ENCODE measurements around the gene KCND2. TPM values are rescaled to one million over a fixed set of nuclear protein-coding genes. Genes with fewer than 3 reads are reported as not detected.

The KCND2 gene
- total RNA-seq, 2 experiments from 2014 or later, result not detected

DNA sequence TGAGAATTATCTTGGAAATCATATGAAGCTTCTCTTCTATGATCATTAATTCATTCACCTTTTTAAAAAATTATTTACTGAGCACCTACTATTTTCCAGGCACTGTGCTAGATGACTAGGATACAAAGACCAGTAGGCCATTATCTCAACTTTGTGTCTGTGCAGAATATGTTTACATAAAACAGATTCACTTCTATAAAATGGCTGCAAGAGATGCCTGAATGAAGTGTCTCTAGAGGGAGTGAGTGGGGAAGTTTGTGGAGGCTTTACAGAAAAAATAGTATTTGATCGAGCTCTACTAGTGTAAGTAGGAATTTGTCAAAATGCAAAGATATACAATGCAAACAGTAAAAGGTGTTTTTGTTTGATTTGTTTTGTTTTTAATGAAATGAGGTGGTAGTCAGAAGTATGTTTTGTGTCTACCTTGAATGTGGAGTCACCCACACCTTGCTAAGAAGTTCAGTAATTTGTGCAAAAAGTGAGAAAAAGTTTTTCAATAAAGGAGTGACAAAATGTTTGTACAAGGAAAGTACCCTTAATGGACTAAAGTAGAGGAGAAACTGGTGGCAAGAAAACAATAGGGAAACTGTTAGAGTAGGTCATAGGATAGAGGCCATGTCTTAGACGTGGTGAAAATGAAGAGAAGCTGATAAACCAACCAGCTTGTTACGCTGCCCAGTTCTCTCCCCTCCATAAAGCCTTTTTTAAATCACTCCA is 125.5 kb downstream of the KCND2 start:
- Mint-ChIP-seq H3K27me3 (ENCODE audit: low read depth) (no peaks in the 10 kb centered on the region), H3K27ac (no peak overlapping the region), H3K4me1 (ENCODE audit: low read depth) (peaks cover 2% of the 10 kb centered on the region), H3K36me3 (ENCODE audit: low read depth) (no peaks in the 10 kb centered on the region), H3K4me3 (no peak overlapping the region), H3K9me3 (peaks cover 4% of the 10 kb centered on the region)
- intact Hi-C loops (cut with micrococcal nuclease), result no loop called here
- no peak for DNase-seq
- CTCF ChIA-PET, result no interaction called here

DNA sequence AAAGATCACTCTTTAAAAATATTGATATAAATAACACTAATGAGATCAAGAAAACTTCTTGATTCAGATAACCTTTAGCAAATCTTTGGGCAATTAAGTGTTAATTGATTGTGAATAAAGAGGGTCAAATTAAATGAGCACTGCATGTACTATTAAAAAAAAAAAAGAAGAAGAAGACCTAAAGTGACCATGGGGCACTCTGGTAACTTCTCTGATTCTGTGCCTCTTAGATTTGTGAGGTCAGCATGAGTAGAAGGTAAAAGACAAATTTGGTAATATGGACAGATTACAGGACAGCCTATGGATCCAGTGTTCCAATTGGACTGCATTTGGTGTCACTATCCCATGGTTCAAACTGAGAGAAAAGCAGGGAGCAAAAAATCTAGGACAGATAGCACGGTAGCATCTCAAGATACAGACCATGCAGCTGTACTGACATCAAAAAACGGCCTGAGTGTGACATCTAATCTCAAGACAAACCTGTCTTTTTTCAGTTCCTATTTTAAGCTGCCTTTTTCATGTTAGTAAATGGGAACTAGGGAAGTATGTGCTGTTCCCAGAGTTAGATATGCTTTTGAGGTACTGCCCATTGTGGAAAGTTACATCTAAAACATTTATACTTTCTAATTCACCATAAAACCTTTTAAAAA is 128.0 kb downstream of the KCND2 start:
- intact Hi-C loops (cut with micrococcal nuclease), result no loop called here
- Mint-ChIP-seq H3K36me3 (ENCODE audit: low read depth) (no peaks in the 10 kb centered on the region), H3K4me3 (no peak overlapping the region), H3K27me3 (ENCODE audit: low read depth) (no peaks in the 10 kb centered on the region), H3K9me3 (peaks cover 4% of the 10 kb centered on the region), H3K4me1 (ENCODE audit: low read depth) (peaks cover 6% of the 10 kb centered on the region), H3K27ac (no peak overlapping the region)
- DNase-seq, result no peak
- CTCF ChIA-PET, result no interaction called here

- no peak overlapping the region for H3K27ac Mint-ChIP-seq
- peaks cover 4% of the 10 kb centered on the region for H3K9me3 Mint-ChIP-seq
- CTCF ChIA-PET, result no interaction called here
- H3K4me1 Mint-ChIP-seq (ENCODE audit: low read depth), result peaks cover 6% of the 10 kb centered on the region
- intact Hi-C loops (cut with micrococcal nuclease), result no loop called here
- DNase-seq, result no peak
- no peaks in the 10 kb centered on the region for H3K36me3 Mint-ChIP-seq (ENCODE audit: low read depth)
- H3K27me3 Mint-ChIP-seq (ENCODE audit: low read depth), result no peaks in the 10 kb centered on the region
- H3K4me3 Mint-ChIP-seq, result no peak overlapping the region
These were observed 129.2 kb downstream of the KCND2 start for GRCh38 chr7:120402079-120402767.

GRCh38 chr7:120402801-120403200 is 129.8 kb downstream of the KCND2 start:
- no peak for DNase-seq
- Mint-ChIP-seq H3K9me3 (peaks cover 4% of the 10 kb centered on the region), H3K4me3 (no peak overlapping the region), H3K27me3 (ENCODE audit: low read depth) (no peaks in the 10 kb centered on the region), H3K36me3 (ENCODE audit: low read depth) (no peaks in the 10 kb centered on the region), H3K27ac (no peak overlapping the region), H3K4me1 (ENCODE audit: low read depth) (peaks cover 6% of the 10 kb centered on the region)
- CTCF ChIA-PET, result no interaction called here
- intact Hi-C loops (cut with micrococcal nuclease), result no loop called here

DNA sequence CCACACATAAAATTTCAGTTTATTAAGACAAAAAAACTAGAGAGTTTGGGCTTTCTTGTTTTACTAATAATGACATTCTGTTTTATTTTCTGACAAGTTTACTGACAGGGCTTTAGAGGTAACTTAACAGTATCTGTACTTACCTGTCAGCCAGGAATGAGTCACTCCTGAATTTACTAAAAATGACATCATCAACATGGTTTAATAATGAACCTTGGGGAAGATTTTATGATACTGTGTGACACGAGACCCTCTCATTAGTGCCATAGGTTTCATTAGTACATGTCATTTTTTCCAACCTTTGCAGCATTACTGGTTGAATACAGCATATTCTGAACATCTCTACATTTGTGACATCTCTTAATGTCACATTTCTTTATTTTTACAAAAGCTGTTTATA is 131.1 kb downstream of the KCND2 start:
- intact Hi-C loops (cut with micrococcal nuclease), result no loop called here

GRCh38 chr7:120405652-120406051 is 132.7 kb downstream of the KCND2 start:
- Mint-ChIP-seq H3K4me1 (ENCODE audit: low read depth) (peaks cover 6% of the 10 kb centered on the region), H3K27me3 (ENCODE audit: low read depth) (no peaks in the 10 kb centered on the region), H3K27ac (no peak overlapping the region), H3K4me3 (no peak overlapping the region), H3K36me3 (ENCODE audit: low read depth) (no peaks in the 10 kb centered on the region), H3K9me3 (peaks cover 4% of the 10 kb centered on the region)
- DNase-seq, result no peak
- CTCF ChIA-PET, result no interaction called here
- intact Hi-C loops (cut with micrococcal nuclease), result no loop called here

More for the DNA sequence above, 131.1 kb downstream of the KCND2 start:
- H3K36me3 Mint-ChIP-seq (ENCODE audit: low read depth), result no peaks in the 10 kb centered on the region
- no peaks in the 10 kb centered on the region for H3K27me3 Mint-ChIP-seq (ENCODE audit: low read depth)
- peaks cover 4% of the 10 kb centered on the region for H3K9me3 Mint-ChIP-seq
- CTCF ChIA-PET, result interaction anchor here (0.6 kb wide), 1 partner anchor 73 kb away, joined by 3 read pairs; no protein-coding TSS in a partner anchor
- peaks cover 6% of the 10 kb centered on the region for H3K4me1 Mint-ChIP-seq (ENCODE audit: low read depth)
- no peak overlapping the region for H3K4me3 Mint-ChIP-seq
- no peak overlapping the region for H3K27ac Mint-ChIP-seq
- DNase-seq, result no peak

- CTCF ChIA-PET, result no interaction called here
- Mint-ChIP-seq H3K36me3 (ENCODE audit: low read depth) (no peaks in the 10 kb centered on the region), H3K4me3 (no peak overlapping the region), H3K4me1 (ENCODE audit: low read depth) (peaks cover 4% of the 10 kb centered on the region), H3K9me3 (peaks cover 1% of the 10 kb centered on the region), H3K27me3 (ENCODE audit: low read depth) (no peaks in the 10 kb centered on the region), H3K27ac (no peak overlapping the region)
- DNase-seq, result no peak
- intact Hi-C loops (cut with micrococcal nuclease), result no loop called here
These were observed 134.0 kb downstream of the KCND2 start for GRCh38 chr7:120407010-120407409.

DNA sequence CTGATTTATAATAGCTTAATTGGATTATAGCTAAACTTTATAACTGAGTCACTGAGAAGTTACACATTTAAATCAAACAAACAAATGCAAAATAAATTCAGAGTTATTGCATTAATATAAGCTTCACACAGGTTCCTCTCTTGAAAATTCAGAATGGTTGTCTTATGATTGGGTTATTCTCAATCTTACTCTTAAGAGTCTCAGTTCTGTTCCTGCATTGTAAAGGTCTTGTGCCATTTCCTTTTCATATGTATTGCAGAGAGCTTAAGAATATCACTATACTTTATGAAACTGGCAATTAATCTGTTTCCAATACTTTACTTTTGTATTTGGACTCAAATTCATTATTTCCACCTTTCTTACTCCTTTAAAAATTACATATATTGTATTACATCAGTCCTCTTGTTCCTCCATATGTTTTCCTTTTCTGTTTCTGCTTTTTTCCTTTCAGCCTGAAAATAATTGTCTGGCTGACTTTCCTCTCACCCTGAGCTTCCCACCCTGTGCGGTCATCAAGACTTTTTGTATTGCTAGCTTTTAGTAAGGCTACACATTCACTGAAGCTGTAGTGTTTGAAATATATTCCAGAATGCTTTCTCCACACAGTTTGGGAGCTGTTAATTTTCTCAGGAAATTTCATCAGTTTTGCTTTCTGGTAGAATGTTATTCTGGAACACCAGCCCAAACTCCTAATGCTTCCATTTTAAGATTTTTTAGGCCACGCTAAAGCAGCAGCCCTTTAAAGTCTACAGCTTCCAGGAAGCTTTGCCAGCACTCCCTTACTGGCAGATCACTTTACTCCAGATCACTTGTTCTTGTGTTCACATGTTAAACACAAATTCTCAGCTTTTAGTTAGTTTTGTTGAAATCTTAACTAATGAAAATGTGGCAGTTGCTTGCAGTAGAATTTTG is 139.4 kb downstream of the KCND2 start:
- CTCF ChIA-PET, result no interaction called here
- DNase-seq, result no peak
- Mint-ChIP-seq H3K27ac (no peak overlapping the region), H3K4me1 (ENCODE audit: low read depth) (no peaks in the 10 kb centered on the region), H3K4me3 (no peak overlapping the region), H3K36me3 (ENCODE audit: low read depth) (no peaks in the 10 kb centered on the region), H3K27me3 (ENCODE audit: low read depth) (no peaks in the 10 kb centered on the region), H3K9me3 (peaks cover 1% of the 10 kb centered on the region)
- intact Hi-C loops (cut with micrococcal nuclease), result no loop called here

DNA sequence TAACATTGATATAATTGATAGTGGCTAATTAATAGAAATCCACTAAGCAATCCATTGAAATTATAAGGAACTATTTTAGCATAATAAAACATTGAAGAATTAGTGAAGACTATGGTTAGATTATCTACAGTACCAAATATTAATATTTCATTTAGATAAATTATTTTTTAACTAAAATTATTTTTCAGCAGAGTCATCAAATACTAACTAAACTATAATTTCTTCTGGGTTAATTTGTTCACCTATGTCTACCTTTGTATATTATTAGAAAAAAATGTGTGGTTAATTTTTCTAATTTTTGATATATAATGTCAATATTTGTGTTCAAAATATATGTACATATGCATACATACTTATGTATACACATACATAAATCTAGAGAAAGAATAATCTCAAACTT is 140.2 kb downstream of the KCND2 start:
- H3K4me3 Mint-ChIP-seq, result no peak overlapping the region
- no peak for DNase-seq
- H3K27ac Mint-ChIP-seq, result no peak overlapping the region
- no peaks in the 10 kb centered on the region for H3K36me3 Mint-ChIP-seq (ENCODE audit: low read depth)
- intact Hi-C loops (cut with micrococcal nuclease), result no loop called here
- H3K27me3 Mint-ChIP-seq (ENCODE audit: low read depth), result no peaks in the 10 kb centered on the region
- H3K4me1 Mint-ChIP-seq (ENCODE audit: low read depth), result no peaks in the 10 kb centered on the region
- CTCF ChIA-PET, result no interaction called here
- H3K9me3 Mint-ChIP-seq, result peaks cover 1% of the 10 kb centered on the region

DNA sequence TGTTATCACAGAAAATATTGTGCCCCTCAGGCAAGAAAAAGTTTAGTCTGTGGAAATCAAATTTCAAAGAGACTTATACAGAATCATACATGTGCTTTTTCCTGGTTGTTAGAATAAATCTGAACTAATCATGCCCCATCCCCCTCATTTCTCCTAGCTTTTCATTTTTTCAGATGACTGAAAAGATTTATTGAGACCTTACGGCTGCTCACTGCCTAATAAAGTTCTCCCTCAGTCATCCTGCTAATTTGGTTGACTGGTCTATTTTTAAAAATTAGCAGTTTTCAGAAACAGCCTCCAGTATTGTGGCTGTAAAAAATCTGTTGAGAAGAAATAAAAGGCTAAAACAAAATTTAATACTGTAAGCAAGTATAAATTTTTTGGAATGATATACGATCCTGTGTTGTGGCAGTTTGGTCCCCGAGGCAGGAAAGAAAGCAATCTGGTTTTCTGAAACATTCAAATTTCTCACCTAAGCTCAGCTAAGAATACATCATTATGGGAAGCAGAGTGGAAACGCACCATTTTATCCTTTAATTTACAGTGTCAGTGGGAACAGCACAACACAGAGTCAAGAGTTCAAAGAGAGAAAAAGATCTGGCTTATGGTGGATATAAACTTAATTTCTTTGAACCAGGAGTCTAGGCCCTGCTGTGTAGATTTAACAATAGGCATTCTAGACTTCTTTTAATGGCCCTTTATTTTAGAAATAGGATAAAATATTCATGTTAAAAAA is 144.4 kb downstream of the KCND2 start:
- CTCF ChIA-PET, result interaction anchor here (0.6 to 0.7 kb wide), 2 partner anchors 779 to 785 kb away, joined by 3 to 5 read pairs; no protein-coding TSS in a partner anchor
- Mint-ChIP-seq H3K9me3 (no peaks in the 10 kb centered on the region), H3K4me3 (no peak overlapping the region), H3K36me3 (ENCODE audit: low read depth) (no peaks in the 10 kb centered on the region), H3K27me3 (ENCODE audit: low read depth) (no peaks in the 10 kb centered on the region), H3K4me1 (ENCODE audit: low read depth) (no peaks in the 10 kb centered on the region), H3K27ac (no peak overlapping the region)
- DNase-seq, result no peak
- intact Hi-C loops (cut with micrococcal nuclease), result no loop called here

DNA sequence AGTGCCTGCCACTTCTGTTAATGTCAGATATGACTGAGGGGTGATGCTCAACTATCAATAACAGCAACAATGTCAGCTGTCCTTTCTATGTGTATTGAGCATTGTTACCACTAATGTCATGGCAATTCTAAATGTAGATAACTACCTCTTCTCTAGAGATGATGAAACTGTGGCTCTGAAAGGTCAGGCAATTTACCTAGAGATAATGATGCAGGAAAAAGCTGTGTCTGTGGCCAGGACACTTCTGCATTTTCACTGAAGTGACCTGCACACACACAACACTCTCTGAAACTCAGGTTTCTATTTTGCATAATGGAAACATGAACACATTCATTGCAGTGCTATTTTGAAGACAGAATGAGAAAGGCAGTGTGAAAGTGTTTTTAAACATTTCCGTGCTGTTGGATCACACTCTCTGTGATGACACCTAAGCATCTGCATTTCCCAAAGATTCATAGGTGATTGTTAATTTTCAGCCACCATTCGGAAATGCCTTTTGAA is 148.2 kb downstream of the KCND2 start:
- Mint-ChIP-seq H3K27ac (no peak overlapping the region), H3K4me3 (no peak overlapping the region), H3K4me1 (ENCODE audit: low read depth) (no peaks in the 10 kb centered on the region), H3K9me3 (peaks cover 1% of the 10 kb centered on the region), H3K36me3 (ENCODE audit: low read depth) (no peaks in the 10 kb centered on the region), H3K27me3 (ENCODE audit: low read depth) (no peaks in the 10 kb centered on the region)
- CTCF ChIA-PET, result no interaction called here
- intact Hi-C loops (cut with micrococcal nuclease), result no loop called here
- no peak for DNase-seq
